Caco-2 (cell line): Measurements from ENCODE around the gene CD248. TPM values are rescaled to one million over a fixed set of nuclear protein-coding genes. Genes with fewer than 3 reads are reported as not detected.
"Not testable (repeated sequence)": the region's sequence is repeated elsewhere in the genome, so short reads cannot be mapped to it uniquely, and the experiment has no call there.

ENCODE experiments used
- BruUV-seq: library from RNA; stranded (reverse); fragments of 400-500 nt; replicated peaks from 2 replicates; lab custom pipeline; 2021; lab: Mats Ljungman, UMichigan
- CTCF ChIA-PET: fragments of 300-600 bp; sonication (Branson Sonifier 250); formaldehyde crosslinking; loops from one replicate; lab custom pipeline; 2022; ENCODE audit warnings: antibody characterized with exemption; lab: Charles Lee
- POLR2A ChIA-PET: fragments of 300-600 bp; sonication (Branson Sonifier 250); formaldehyde crosslinking; loops from one replicate; lab custom pipeline; 2022; ENCODE audit warnings: antibody characterized with exemption; lab: Charles Lee
- DNase-seq, 2 experiments: peaks; one replicate each; pipeline versions ENCODE4 v3.0.0 to v3.0.0-alpha.2; 2020 to 2022
- H3K27me3 ChIP-seq: replicated peaks from 2 replicates; pipeline ENCODE4 v1.6.0; 2011; ENCODE audit warnings: low read length; ENCODE audit not compliant: control insufficient read depth, insufficient read depth
- H3K36me3 ChIP-seq: 2 replicates; pipeline ENCODE4 v1.5.1; 2011; ENCODE audit warnings: low read length; ENCODE audit not compliant: control insufficient read depth, insufficient read depth
- H3K4me1 ChIP-seq: fragments of 250-450 bp; sonication (Bioruptor Pico); 2 replicates; pipeline ENCODE4 v1.5.1; 2020; ENCODE audit warnings: mild to moderate bottlenecking
- H3K4me3 ChIP-seq: 2 replicates; pipeline ENCODE4 v1.5.1; 2011; ENCODE audit warnings: low read depth, mild to moderate bottlenecking, control low read depth, low read length
- H3K9me3 ChIP-seq: fragments of 250-450 bp; sonication (Bioruptor Pico); 2 replicates; pipeline ENCODE4 v1.5.1; 2020; ENCODE audit warnings: mild to moderate bottlenecking, moderate library complexity
- H3K27ac Mint-ChIP-seq: one replicate; pipeline ENCODE4 v1.8.0; 2022; ENCODE audit warnings: mixed read lengths; ENCODE audit not compliant: unreplicated experiment
- H3K27me3 Mint-ChIP-seq: one replicate; pipeline ENCODE4 v1.8.0; 2022; ENCODE audit warnings: mixed read lengths; ENCODE audit not compliant: insufficient read depth, unreplicated experiment
- H3K36me3 Mint-ChIP-seq: one replicate; pipeline ENCODE4 v1.8.0; 2022; ENCODE audit warnings: mild to moderate bottlenecking, mixed read lengths; ENCODE audit not compliant: insufficient read depth, unreplicated experiment
- H3K4me1 Mint-ChIP-seq: one replicate; pipeline ENCODE4 v1.8.0; 2022; ENCODE audit warnings: low read depth, mixed read lengths; ENCODE audit not compliant: unreplicated experiment
- H3K4me3 Mint-ChIP-seq: one replicate; pipeline ENCODE4 v1.8.0; 2022; ENCODE audit warnings: mild to moderate bottlenecking, moderate library complexity, mixed read lengths; ENCODE audit not compliant: unreplicated experiment
- H3K9me3 Mint-ChIP-seq: one replicate; pipeline ENCODE4 v1.8.0; 2022; ENCODE audit warnings: mixed read lengths; ENCODE audit not compliant: unreplicated experiment
- intact Hi-C: fragments of 100-400 bp; cut with micrococcal nuclease; formaldehyde crosslinking; loops from one replicate; pipeline ENCODE4 v1.10.0; 2022; ENCODE audit not compliant: unreplicated experiment
- total RNA-seq: library from RNA; stranded (reverse); gene quantifications from 2 replicates; pipeline ENCODE4 v1.2.3, GENCODE V29; 2022
- TF ChIP-seq, protein P1 (sequence below), 2 experiments: fragments of 200-600 bp in 1 of 2; IDR thresholded peaks; 1 replicate in 1 of 2; 2 replicates in 1 of 2; pipeline versions ENCODE4 v1.5.1 to v1.8.0; 2011 to 2022; ENCODE audit warnings: antibody characterized with exemption in 1 of 2, control low read depth in 1 of 2, inconsistent platforms in 1 of 2, low read depth in 1 of 2, low read length in 1 of 2, mild to moderate bottlenecking in 1 of 2, moderate library complexity in 1 of 2; ENCODE audit not compliant: insufficient read depth in 1 of 2, severe bottlenecking in 1 of 2, unreplicated experiment in 1 of 2

The CD248 gene
- total RNA-seq, 1 experiment from 2014 or later = 0.27 TPM

DNA sequence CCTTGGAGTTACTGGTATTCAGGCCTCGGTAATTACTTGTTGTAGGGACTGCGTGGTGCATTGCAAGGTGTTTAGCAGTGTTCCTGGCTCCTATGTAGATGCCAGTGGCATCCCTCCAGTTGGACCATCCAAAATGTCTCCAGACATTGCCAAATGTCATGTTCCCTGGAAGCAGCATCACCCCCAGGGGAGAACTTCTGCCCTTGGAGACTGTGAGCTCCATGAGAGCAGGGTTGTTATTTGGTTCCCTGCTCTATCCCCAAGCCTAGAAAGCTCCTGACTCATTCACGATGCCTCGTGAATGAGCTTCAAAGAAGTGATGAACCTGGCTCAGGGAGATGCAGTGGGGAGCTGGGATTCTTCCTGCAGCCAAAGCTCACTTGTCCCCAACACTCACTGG lies 4.8 kb upstream of the CD248 start:
- DNase-seq = no peak
- H3K27me3 ChIP-seq = no peaks in the 10 kb centered on the region
- H3K36me3 ChIP-seq = no peaks in the 10 kb centered on the region
- Mint-ChIP-seq H3K27me3 (no peaks in the 10 kb centered on the region), H3K4me3 (no peak overlapping the region), H3K9me3 (peaks cover 15% of the 10 kb centered on the region), H3K4me1 (peaks cover 25% of the 10 kb centered on the region), H3K36me3 (no peaks in the 10 kb centered on the region), H3K27ac (no peak overlapping the region)
- CTCF ChIA-PET = interaction anchor here (1.9 kb wide), 1 partner anchor 9 kb away, joined by 15 read pairs; no protein-coding TSS in a partner anchor
- POLR2A ChIA-PET = interaction anchor here (0.5 kb wide), 1 partner anchor 145 kb away, joined by 6 read pairs; no protein-coding TSS in a partner anchor
- TF ChIP-seq, protein P1, sequence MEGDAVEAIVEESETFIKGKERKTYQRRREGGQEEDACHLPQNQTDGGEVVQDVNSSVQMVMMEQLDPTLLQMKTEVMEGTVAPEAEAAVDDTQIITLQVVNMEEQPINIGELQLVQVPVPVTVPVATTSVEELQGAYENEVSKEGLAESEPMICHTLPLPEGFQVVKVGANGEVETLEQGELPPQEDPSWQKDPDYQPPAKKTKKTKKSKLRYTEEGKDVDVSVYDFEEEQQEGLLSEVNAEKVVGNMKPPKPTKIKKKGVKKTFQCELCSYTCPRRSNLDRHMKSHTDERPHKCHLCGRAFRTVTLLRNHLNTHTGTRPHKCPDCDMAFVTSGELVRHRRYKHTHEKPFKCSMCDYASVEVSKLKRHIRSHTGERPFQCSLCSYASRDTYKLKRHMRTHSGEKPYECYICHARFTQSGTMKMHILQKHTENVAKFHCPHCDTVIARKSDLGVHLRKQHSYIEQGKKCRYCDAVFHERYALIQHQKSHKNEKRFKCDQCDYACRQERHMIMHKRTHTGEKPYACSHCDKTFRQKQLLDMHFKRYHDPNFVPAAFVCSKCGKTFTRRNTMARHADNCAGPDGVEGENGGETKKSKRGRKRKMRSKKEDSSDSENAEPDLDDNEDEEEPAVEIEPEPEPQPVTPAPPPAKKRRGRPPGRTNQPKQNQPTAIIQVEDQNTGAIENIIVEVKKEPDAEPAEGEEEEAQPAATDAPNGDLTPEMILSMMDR (IDR thresholded peaks at IDR 0.05; ENCODE audit: insufficient read depth in 1 of 2, low read depth in 1 of 2, low read length in 1 of 2, severe bottlenecking in 1 of 2, unreplicated experiment in 1 of 2) = no peak
- H3K9me3 ChIP-seq = peaks cover 12% of the 10 kb centered on the region; the same call in 1 of the 2 replicates
- BruUV-seq = no TSS peak
- intact Hi-C loops = no loop called here
- no peak overlapping the region for H3K4me3 ChIP-seq
- peaks cover 44% of the 10 kb centered on the region for H3K4me1 ChIP-seq

DNA sequence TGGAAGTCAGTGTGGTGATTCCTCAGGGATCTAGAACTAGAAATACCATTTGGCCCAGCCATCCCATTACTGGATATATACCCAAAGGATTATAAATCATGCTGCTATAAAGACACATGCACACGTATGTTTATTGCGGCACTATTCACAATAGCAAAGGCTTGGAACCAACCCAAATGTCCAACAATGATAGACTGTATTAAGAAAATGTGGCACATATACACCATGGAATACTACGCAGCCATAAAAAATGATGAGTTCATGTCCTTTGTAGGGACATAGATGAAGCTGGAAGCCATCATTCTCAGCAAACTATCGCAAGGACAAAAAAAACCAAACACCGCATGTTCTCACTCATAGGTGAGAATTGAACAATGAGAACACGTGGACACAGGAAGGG lies 3.9 kb upstream of the CD248 start:
- H3K9me3 ChIP-seq = peaks cover 12% of the 10 kb centered on the region; the same call in 1 of the 2 replicates
- DNase-seq, H3K36me3 Mint-ChIP-seq, H3K27me3 ChIP-seq, H3K36me3 ChIP-seq, intact Hi-C loops, H3K27me3 Mint-ChIP-seq, POLR2A ChIA-PET, H3K27ac Mint-ChIP-seq, H3K4me3 Mint-ChIP-seq, H3K4me3 ChIP-seq, CTCF ChIA-PET, BruUV-seq: not testable (repeated sequence)
- Mint-ChIP-seq H3K4me1 (peaks cover 25% of the 10 kb centered on the region), H3K9me3 (peaks cover 15% of the 10 kb centered on the region)
- peaks cover 38% of the 10 kb centered on the region for H3K4me1 ChIP-seq

DNA sequence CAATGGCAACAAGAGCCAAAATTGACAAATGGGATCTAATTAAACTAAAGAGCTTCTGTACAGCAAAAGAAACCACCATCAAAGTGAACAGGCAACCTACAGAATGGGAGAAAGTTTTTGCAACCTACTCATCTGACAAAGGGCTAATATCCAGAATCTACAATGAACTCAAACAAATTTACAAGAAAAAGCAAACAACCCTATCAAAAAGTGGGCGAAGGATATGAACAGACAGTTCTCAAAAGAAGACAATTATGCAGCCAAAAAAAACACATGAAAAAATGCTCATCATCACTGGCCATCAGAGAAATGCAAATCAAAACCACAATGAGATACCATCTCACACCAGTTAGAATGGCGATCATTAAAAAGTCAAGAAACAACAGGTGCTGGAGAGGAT lies 3.4 kb upstream of the CD248 start:
- H3K27me3 ChIP-seq, H3K4me3 Mint-ChIP-seq, H3K27ac Mint-ChIP-seq, POLR2A ChIA-PET, BruUV-seq, intact Hi-C loops, H3K36me3 Mint-ChIP-seq, H3K27me3 Mint-ChIP-seq, H3K4me3 ChIP-seq, H3K36me3 ChIP-seq, DNase-seq: not testable (repeated sequence)
- peaks cover 15% of the 10 kb centered on the region for H3K9me3 Mint-ChIP-seq
- H3K9me3 ChIP-seq = peaks cover 12% of the 10 kb centered on the region; the same call in 1 of the 2 replicates
- peaks cover 25% of the 10 kb centered on the region for H3K4me1 Mint-ChIP-seq
- H3K4me1 ChIP-seq = peaks cover 34% of the 10 kb centered on the region
- CTCF ChIA-PET = interaction anchor here (0.9 kb wide), 1 partner anchor 31 kb away, joined by 3 read pairs; the partner anchor contains the start of gene YIF1A

DNA sequence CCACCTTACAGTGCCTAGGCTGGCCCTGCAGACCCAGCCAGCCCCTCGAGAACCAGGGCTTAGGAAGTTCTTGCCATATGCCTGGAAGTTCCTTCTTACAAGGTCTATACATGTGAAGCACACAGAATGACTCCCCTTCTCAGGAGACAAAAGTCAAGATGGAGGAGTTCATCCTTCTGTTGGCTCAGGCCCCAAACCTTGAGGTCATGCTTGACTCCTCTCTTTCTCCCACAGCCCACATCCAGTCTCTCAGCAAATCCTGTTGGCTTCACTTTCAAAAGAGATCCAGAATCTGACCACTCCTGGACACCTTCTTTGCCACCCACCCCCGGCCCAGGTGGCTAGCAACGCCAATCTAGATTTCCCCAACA lies 1.7 kb upstream of the CD248 start:
- H3K27me3 Mint-ChIP-seq = no peaks in the 10 kb centered on the region
- H3K27me3 ChIP-seq = no peaks in the 10 kb centered on the region
- ChIA-PET POLR2A (no interaction called here), CTCF (interaction anchor here (0.9 to 1.8 kb wide), 4 partner anchors 10 to 29 kb away, joined by 3 to 7 read pairs (median 4); partner anchors contain the start of genes RIN1 and YIF1A)
- peaks cover 15% of the 10 kb centered on the region for H3K9me3 Mint-ChIP-seq
- no peaks in the 10 kb centered on the region for H3K36me3 ChIP-seq
- no TSS peak for BruUV-seq
- peaks cover 30% of the 10 kb centered on the region for H3K4me1 ChIP-seq
- H3K4me3 ChIP-seq = no peak overlapping the region
- H3K9me3 ChIP-seq = peaks cover 12% of the 10 kb centered on the region; the same call in 1 of the 2 replicates
- H3K4me3 Mint-ChIP-seq = no peak overlapping the region
- H3K27ac Mint-ChIP-seq = peak overlapping the region; percentile 70
- DNase-seq = no peak
- TF ChIP-seq, protein P1 (IDR thresholded peaks at IDR 0.05; ENCODE audit: insufficient read depth in 1 of 2, low read depth in 1 of 2, low read length in 1 of 2, severe bottlenecking in 1 of 2, unreplicated experiment in 1 of 2) = no peak
- peaks cover 25% of the 10 kb centered on the region for H3K4me1 Mint-ChIP-seq
- H3K36me3 Mint-ChIP-seq = peaks cover 5% of the 10 kb centered on the region
- intact Hi-C loops = no loop called here
